Activated T-cell treated with anti-CD3 and anti-CD28 coated beads, Interleukin-2, amount 50 U/mL, for 24 hours (primary cell): ENCODE results near the gene MEGF10.

Experiments
- DNase-seq: peaks from one replicate; pipeline ENCODE4 v3.0.0-alpha.2; 2020
- H3K27ac Mint-ChIP-seq: 2 replicates; pipeline ENCODE4 v1.8.0; 2020; ENCODE audit warnings: mild to moderate bottlenecking, mixed read lengths
- H3K27me3 Mint-ChIP-seq: 2 replicates; pipeline ENCODE4 v1.8.0; 2020; ENCODE audit warnings: mixed read lengths
- H3K36me3 Mint-ChIP-seq: 2 replicates; pipeline ENCODE4 v1.8.0; 2020; ENCODE audit warnings: low read depth, mixed read lengths
- H3K4me1 Mint-ChIP-seq: 2 replicates; pipeline ENCODE4 v1.8.0; 2020; ENCODE audit warnings: low read depth, mixed read lengths
- H3K4me3 Mint-ChIP-seq: 2 replicates; pipeline ENCODE4 v1.8.0; 2020; ENCODE audit warnings: mild to moderate bottlenecking, moderate library complexity, mixed read lengths
- H3K9me3 Mint-ChIP-seq: 2 replicates; pipeline ENCODE4 v1.8.0; 2020; ENCODE audit warnings: mixed read lengths

The MEGF10 gene

GRCh38 chr5:127411381-127411780, 120.8 kb downstream of the MEGF10 start:
- Mint-ChIP-seq H3K27ac (no peak overlapping the region), H3K4me1 (peaks cover 6% of the 10 kb centered on the region), H3K36me3 (no peaks in the 10 kb centered on the region), H3K4me3 (no peak overlapping the region), H3K9me3 (no peaks in the 10 kb centered on the region), H3K27me3 (peaks cover 10% of the 10 kb centered on the region)
- DNase-seq, result no peak

GRCh38 chr5:127412698-127413097, 122.1 kb downstream of the MEGF10 start:
- no peaks in the 10 kb centered on the region for H3K9me3 Mint-ChIP-seq
- no peak overlapping the region for H3K27ac Mint-ChIP-seq
- no peak overlapping the region for H3K4me3 Mint-ChIP-seq
- peaks cover 6% of the 10 kb centered on the region for H3K4me1 Mint-ChIP-seq
- H3K36me3 Mint-ChIP-seq, result no peaks in the 10 kb centered on the region
- no peak for DNase-seq
- peaks cover 3% of the 10 kb centered on the region for H3K27me3 Mint-ChIP-seq

- Mint-ChIP-seq H3K4me1 (peaks cover 5% of the 10 kb centered on the region), H3K36me3 (no peaks in the 10 kb centered on the region), H3K4me3 (no peak overlapping the region), H3K27me3 (peaks cover 3% of the 10 kb centered on the region), H3K9me3 (no peaks in the 10 kb centered on the region), H3K27ac (no peak overlapping the region)
- DNase-seq, result no peak
Observed at GRCh38 chr5:127415034-127415433, 124.4 kb downstream of the MEGF10 start.

- no peak for DNase-seq
- H3K4me3 Mint-ChIP-seq, result no peak overlapping the region
- H3K4me1 Mint-ChIP-seq, result no peaks in the 10 kb centered on the region
- no peak overlapping the region for H3K27ac Mint-ChIP-seq
- no peaks in the 10 kb centered on the region for H3K9me3 Mint-ChIP-seq
- peaks cover 3% of the 10 kb centered on the region for H3K27me3 Mint-ChIP-seq
- no peaks in the 10 kb centered on the region for H3K36me3 Mint-ChIP-seq
Observed at GRCh38 chr5:127416906-127417305, 126.3 kb downstream of the MEGF10 start.

GRCh38 chr5:127417528-127417927, 126.9 kb downstream of the MEGF10 start:
- Mint-ChIP-seq H3K27ac (no peak overlapping the region), H3K36me3 (no peaks in the 10 kb centered on the region), H3K9me3 (no peaks in the 10 kb centered on the region), H3K27me3 (peaks cover 3% of the 10 kb centered on the region), H3K4me3 (no peak overlapping the region), H3K4me1 (no peaks in the 10 kb centered on the region)
- DNase-seq, result no peak

- Mint-ChIP-seq H3K27ac (no peak overlapping the region), H3K4me3 (no peak overlapping the region), H3K4me1 (peaks cover 4% of the 10 kb centered on the region), H3K27me3 (peaks cover 3% of the 10 kb centered on the region), H3K9me3 (no peaks in the 10 kb centered on the region), H3K36me3 (no peaks in the 10 kb centered on the region)
- no peak for DNase-seq
Observed at GRCh38 chr5:127418367-127418766, 127.8 kb downstream of the MEGF10 start.

- no peak for DNase-seq
- H3K4me1 Mint-ChIP-seq, result peaks cover 5% of the 10 kb centered on the region
- no peaks in the 10 kb centered on the region for H3K36me3 Mint-ChIP-seq
- H3K9me3 Mint-ChIP-seq, result no peaks in the 10 kb centered on the region
- H3K27me3 Mint-ChIP-seq, result peaks cover 3% of the 10 kb centered on the region
- no peak overlapping the region for H3K27ac Mint-ChIP-seq
- no peak overlapping the region for H3K4me3 Mint-ChIP-seq
Observed at GRCh38 chr5:127418974-127419682, 128.5 kb downstream of the MEGF10 start.

- no peaks in the 10 kb centered on the region for H3K36me3 Mint-ChIP-seq
- DNase-seq, result no peak
- H3K4me3 Mint-ChIP-seq, result no peak overlapping the region
- H3K27ac Mint-ChIP-seq, result no peak overlapping the region
- peaks cover 5% of the 10 kb centered on the region for H3K4me1 Mint-ChIP-seq
- H3K9me3 Mint-ChIP-seq, result no peaks in the 10 kb centered on the region
- H3K27me3 Mint-ChIP-seq, result peaks cover 8% of the 10 kb centered on the region
Observed at GRCh38 chr5:127419683-127420257, 129.2 kb downstream of the MEGF10 start.

- Mint-ChIP-seq H3K36me3 (no peaks in the 10 kb centered on the region), H3K9me3 (no peaks in the 10 kb centered on the region), H3K27me3 (peaks cover 8% of the 10 kb centered on the region), H3K4me3 (no peak overlapping the region), H3K4me1 (peaks cover 5% of the 10 kb centered on the region), H3K27ac (no peak overlapping the region)
- DNase-seq, result no peak
Observed at GRCh38 chr5:127420758-127421157, 130.2 kb downstream of the MEGF10 start.

GRCh38 chr5:127421471-127421870, 130.9 kb downstream of the MEGF10 start:
- H3K27ac Mint-ChIP-seq, result no peak overlapping the region
- DNase-seq, result no peak
- H3K4me3 Mint-ChIP-seq, result no peak overlapping the region
- peaks cover 5% of the 10 kb centered on the region for H3K4me1 Mint-ChIP-seq
- no peaks in the 10 kb centered on the region for H3K9me3 Mint-ChIP-seq
- H3K27me3 Mint-ChIP-seq, result peaks cover 8% of the 10 kb centered on the region
- no peaks in the 10 kb centered on the region for H3K36me3 Mint-ChIP-seq

- H3K27ac Mint-ChIP-seq, result no peak overlapping the region
- no peak overlapping the region for H3K4me3 Mint-ChIP-seq
- H3K36me3 Mint-ChIP-seq, result no peaks in the 10 kb centered on the region
- H3K4me1 Mint-ChIP-seq, result peaks cover 5% of the 10 kb centered on the region
- H3K27me3 Mint-ChIP-seq, result peaks cover 8% of the 10 kb centered on the region
- no peak for DNase-seq
- no peaks in the 10 kb centered on the region for H3K9me3 Mint-ChIP-seq
Observed at GRCh38 chr5:127423173-127423798, 132.7 kb downstream of the MEGF10 start.

GRCh38 chr5:127425037-127425436, 134.4 kb downstream of the MEGF10 start:
- no peak for DNase-seq
- no peak overlapping the region for H3K4me3 Mint-ChIP-seq
- H3K27me3 Mint-ChIP-seq, result peaks cover 8% of the 10 kb centered on the region
- peaks cover 5% of the 10 kb centered on the region for H3K4me1 Mint-ChIP-seq
- no peak overlapping the region for H3K27ac Mint-ChIP-seq
- no peaks in the 10 kb centered on the region for H3K9me3 Mint-ChIP-seq
- H3K36me3 Mint-ChIP-seq, result no peaks in the 10 kb centered on the region

- H3K4me3 Mint-ChIP-seq, result no peak overlapping the region
- H3K9me3 Mint-ChIP-seq, result no peaks in the 10 kb centered on the region
- DNase-seq, result no peak
- H3K36me3 Mint-ChIP-seq, result no peaks in the 10 kb centered on the region
- peaks cover 6% of the 10 kb centered on the region for H3K27me3 Mint-ChIP-seq
- no peak overlapping the region for H3K27ac Mint-ChIP-seq
- peaks cover 5% of the 10 kb centered on the region for H3K4me1 Mint-ChIP-seq
Observed at GRCh38 chr5:127425868-127426267, 135.3 kb downstream of the MEGF10 start.

- peaks cover 5% of the 10 kb centered on the region for H3K4me1 Mint-ChIP-seq
- no peaks in the 10 kb centered on the region for H3K36me3 Mint-ChIP-seq
- peaks cover 5% of the 10 kb centered on the region for H3K27me3 Mint-ChIP-seq
- no peaks in the 10 kb centered on the region for H3K9me3 Mint-ChIP-seq
- no peak overlapping the region for H3K4me3 Mint-ChIP-seq
- DNase-seq, result no peak
- no peak overlapping the region for H3K27ac Mint-ChIP-seq
Observed at GRCh38 chr5:127426661-127427060, 136.1 kb downstream of the MEGF10 start.

GRCh38 chr5:127428276-127428675, 137.7 kb downstream of the MEGF10 start:
- DNase-seq, result no peak
- Mint-ChIP-seq H3K27me3 (peaks cover 5% of the 10 kb centered on the region), H3K9me3 (no peaks in the 10 kb centered on the region), H3K4me3 (no peak overlapping the region), H3K27ac (no peak overlapping the region), H3K36me3 (no peaks in the 10 kb centered on the region), H3K4me1 (peaks cover 2% of the 10 kb centered on the region)
